H1 (cell line): ENCODE results near the gene VPS72. TPM values are rescaled to one million over a fixed set of nuclear protein-coding genes. Genes with fewer than 3 reads are reported as not detected.

Experiments used
- JUN ChIP-seq: IDR thresholded peaks from 2 replicates; pipeline ENCODE4 v1.6.1; 2011; ENCODE audit warnings: low read depth, mild to moderate bottlenecking, improper control_type of control experiment, low read length
- KDM4A ChIP-seq: IDR thresholded peaks from one replicate; pipeline ENCODE4 v1.7.1; 2012; ENCODE audit warnings: low read depth, mild to moderate bottlenecking, moderate library complexity, low read length, inconsistent platforms; ENCODE audit not compliant: severe bottlenecking
- RFX5 ChIP-seq: IDR thresholded peaks from 2 replicates; pipeline ENCODE4 v1.6.1; 2011; ENCODE audit warnings: low read depth, low read length, improper control_type of control experiment, borderline replicate concordance
- polyA plus RNA-seq, 7 experiments: library from polyadenylated mRNA; depleted of rRNA in 3 of 7; stranded (reverse) in 5 of 7; unstranded in 2 of 7; fragments of >200 nt in 5 of 7; fragments of 200-250 nt in 2 of 7; gene quantifications; 1 replicate in 5 of 7; 2 replicates in 1 of 7; 4 replicates in 1 of 7; pipeline versions ENCODE4 v1.2.1 to v1.2.3, GENCODE V29; 2011 to 2013; ENCODE audit warnings: missing spikeins in 2 of 7, mixed read lengths in 2 of 7
- total RNA-seq: library from RNA; stranded (reverse); fragmentation: NEBNext Ultra II Directional; extraction: Animal tissue kit (Norgen Biotek cat#: 25700); gene quantifications from 2 replicates; pipeline ENCODE4 v1.2.1, GENCODE V29; 2021
- TF ChIP-seq, protein P1 (sequence below): IDR thresholded peaks from 2 replicates; pipeline ENCODE4 v1.6.1; 2011; ENCODE audit warnings: low read depth, mild to moderate bottlenecking, low read length; ENCODE audit not compliant: insufficient read depth

The VPS72 gene
- total and polyA plus RNA-seq, 2 of the 8 experiments (the other 6 are each of a cell fraction or from before 2014, with no cell fraction given) = 86.6 to 121 TPM

- no peak for TF ChIP-seq RFX5
- TF ChIP-seq, protein P1, sequence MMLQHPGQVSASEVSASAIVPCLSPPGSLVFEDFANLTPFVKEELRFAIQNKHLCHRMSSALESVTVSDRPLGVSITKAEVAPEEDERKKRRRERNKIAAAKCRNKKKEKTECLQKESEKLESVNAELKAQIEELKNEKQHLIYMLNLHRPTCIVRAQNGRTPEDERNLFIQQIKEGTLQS = no peak
- no peak for TF ChIP-seq KDM4A
- no peak for TF ChIP-seq JUN
Measured at GRCh38 chr1:151176514-151177045, 13.4 kb downstream of the VPS72 start (continued).
